Activated T-cell treated with anti-CD3 and anti-CD28 coated beads for 4 hours (primary cell): ENCODE measurements around the gene TRIM52.
"Not testable (repeated sequence)": the region's sequence is repeated elsewhere in the genome, so short reads cannot be mapped to it uniquely, and the experiment has no call there.

Experiments
- DNase-seq: peaks from one replicate; pipeline ENCODE4 v3.0.0-alpha.2; 2020

Gene TRIM52

GRCh38 chr5:181260720-181261319, at the start of gene TRIM52:
TSS of gene TRIM52 (minus strand) at chr5:181261143. CDS start at chr5:181260813, 330 bp downstream.
- peak; percentile 87 for DNase-seq

GRCh38 chr5:181287331-181287730, 26.4 kb upstream of the TRIM52 start:
- DNase-seq: not testable (repeated sequence)

GRCh38 chr5:181285962-181286705, 25.2 kb upstream of the TRIM52 start:
- not testable (repeated sequence) for DNase-seq

GRCh38 chr5:181283841-181284755, 23.2 kb upstream of the TRIM52 start:
- DNase-seq: not testable (repeated sequence)

- DNase-seq: no peak
These were observed 22.4 kb upstream of the TRIM52 start for GRCh38 chr5:181283347-181283746.

- DNase-seq: no peak
These were observed 21.9 kb upstream of the TRIM52 start for GRCh38 chr5:181282874-181283273.

GRCh38 chr5:181282415-181282814, 21.5 kb upstream of the TRIM52 start:
- not testable (repeated sequence) for DNase-seq

GRCh38 chr5:181281984-181282316, 21.0 kb upstream of the TRIM52 start:
- no peak for DNase-seq

GRCh38 chr5:181281077-181281983, 20.4 kb upstream of the TRIM52 start:
- DNase-seq: no peak

- DNase-seq: no peak
These were observed 19.4 kb upstream of the TRIM52 start for GRCh38 chr5:181280251-181280762.

- DNase-seq: not testable (repeated sequence)
These were observed 12.4 kb upstream of the TRIM52 start for GRCh38 chr5:181273433-181273744.

GRCh38 chr5:181271081-181271480, 10.1 kb upstream of the TRIM52 start:
- DNase-seq: no peak

- DNase-seq: not testable (repeated sequence)
These were observed 7.0 kb upstream of the TRIM52 start for GRCh38 chr5:181267907-181268306.

GRCh38 chr5:181267291-181267904, 6.5 kb upstream of the TRIM52 start:
- not testable (repeated sequence) for DNase-seq

- DNase-seq: no peak
These were observed 4.2 kb upstream of the TRIM52 start for GRCh38 chr5:181265092-181265671.

GRCh38 chr5:181263633-181264032, 2.7 kb upstream of the TRIM52 start:
- no peak for DNase-seq

- peak; percentile 57 for DNase-seq
These were observed 542 bp upstream of the TRIM52 start for GRCh38 chr5:181261320-181262049.

GRCh38 chr5:181259974-181260719, 796 bp downstream of the TRIM52 start:
- no peak for DNase-seq

GRCh38 chr5:181259283-181259682, 1.7 kb downstream of the TRIM52 start:
- DNase-seq: no peak

GRCh38 chr5:181258576-181258975, 2.4 kb downstream of the TRIM52 start:
- DNase-seq: no peak
